Measurements from ENCODE around the gene MPL. TPM values are rescaled to one million over a fixed set of nuclear protein-coding genes. Genes with fewer than 3 reads are reported as not detected.

Gene MPL
- total RNA-seq, 1 experiment from 2014 or later = not detected

DNA sequence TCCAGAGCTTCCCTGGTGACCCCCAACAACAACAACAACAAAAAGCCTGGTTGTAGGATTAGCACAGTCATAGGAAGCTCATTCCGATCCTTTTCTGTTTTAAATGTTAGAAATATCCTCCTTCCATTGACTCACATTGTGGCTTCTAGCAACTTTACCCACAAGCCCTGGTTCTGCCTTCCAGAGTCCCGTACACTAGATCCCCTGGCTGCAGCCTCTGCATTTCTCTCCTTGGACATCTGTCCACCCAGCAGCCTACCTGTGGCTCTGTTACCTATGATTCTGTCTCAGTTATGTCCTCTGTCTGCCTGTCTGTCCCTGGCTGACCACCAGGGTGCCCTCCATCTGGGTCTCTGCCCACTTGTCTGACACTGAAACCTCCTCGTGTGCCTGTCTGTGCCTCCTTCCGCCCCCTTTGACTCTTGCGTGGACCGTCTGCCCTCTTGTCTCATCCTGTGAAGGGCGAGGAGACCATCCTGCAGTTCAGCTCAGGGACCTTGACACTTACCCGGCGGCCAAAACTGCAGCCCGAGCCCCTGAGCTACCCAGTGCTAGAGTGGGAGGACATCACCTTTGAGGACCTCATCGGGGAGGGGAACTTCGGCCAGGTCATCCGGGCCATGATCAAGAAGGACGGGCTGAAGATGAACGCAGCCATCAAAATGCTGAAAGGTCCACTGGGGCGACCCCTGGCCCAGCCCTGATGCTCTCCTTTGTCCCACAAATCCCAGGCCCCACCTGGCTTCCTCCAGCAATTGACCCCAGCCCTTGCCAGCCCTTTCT lies 20.7 kb upstream of the MPL start:
- ChIA-PET POLR2A (ENCODE audit: low non-redundant PET) (no interaction called here), CTCF (no interaction called here)
- DNase-seq (ENCODE audit: low spot score) = no peak
- Histone ChIP-seq H3K36me3 (ENCODE audit: insufficient read depth, low read length, poor library complexity, severe bottlenecking) (no peaks in the 10 kb centered on the region), H3K9me3 (ENCODE audit: low read depth, low read length, poor library complexity, severe bottlenecking) (no peaks in the 10 kb centered on the region), H3K27ac (ENCODE audit: low read depth, low read length, poor library complexity, severe bottlenecking) (no peak overlapping the region), H3K4me3 (ENCODE audit: low read depth, low read length, poor library complexity, severe bottlenecking) (no peak overlapping the region), H3K4me1 (ENCODE audit: insufficient read depth, low read length, poor library complexity, severe bottlenecking) (no peaks in the 10 kb centered on the region), H3K27me3 (replicated peaks; ENCODE audit: insufficient read depth, low read depth, low read length, poor library complexity) (no peaks in the 10 kb centered on the region)
- BruUV-seq (replicated peaks) = no TSS peak
- intact Hi-C loops (cut with micrococcal nuclease; ENCODE audit: unreplicated experiment) = no loop called here
- TF ChIP-seq EZH2 (IDR thresholded peaks at IDR 0.05; ENCODE audit: borderline replicate concordance, low read depth, low read length, poor library complexity, severe bottlenecking) = no peak
- TF ChIP-seq, protein P1, sequence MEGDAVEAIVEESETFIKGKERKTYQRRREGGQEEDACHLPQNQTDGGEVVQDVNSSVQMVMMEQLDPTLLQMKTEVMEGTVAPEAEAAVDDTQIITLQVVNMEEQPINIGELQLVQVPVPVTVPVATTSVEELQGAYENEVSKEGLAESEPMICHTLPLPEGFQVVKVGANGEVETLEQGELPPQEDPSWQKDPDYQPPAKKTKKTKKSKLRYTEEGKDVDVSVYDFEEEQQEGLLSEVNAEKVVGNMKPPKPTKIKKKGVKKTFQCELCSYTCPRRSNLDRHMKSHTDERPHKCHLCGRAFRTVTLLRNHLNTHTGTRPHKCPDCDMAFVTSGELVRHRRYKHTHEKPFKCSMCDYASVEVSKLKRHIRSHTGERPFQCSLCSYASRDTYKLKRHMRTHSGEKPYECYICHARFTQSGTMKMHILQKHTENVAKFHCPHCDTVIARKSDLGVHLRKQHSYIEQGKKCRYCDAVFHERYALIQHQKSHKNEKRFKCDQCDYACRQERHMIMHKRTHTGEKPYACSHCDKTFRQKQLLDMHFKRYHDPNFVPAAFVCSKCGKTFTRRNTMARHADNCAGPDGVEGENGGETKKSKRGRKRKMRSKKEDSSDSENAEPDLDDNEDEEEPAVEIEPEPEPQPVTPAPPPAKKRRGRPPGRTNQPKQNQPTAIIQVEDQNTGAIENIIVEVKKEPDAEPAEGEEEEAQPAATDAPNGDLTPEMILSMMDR (conservative IDR thresholded peaks at IDR 0.05; ENCODE audit: low read depth, low read length) = no peak

GRCh38 chr1:43317817-43318471 lies 19.7 kb upstream of the MPL start:
- BruUV-seq (replicated peaks) = no TSS peak
- intact Hi-C loops (cut with micrococcal nuclease; ENCODE audit: unreplicated experiment) = no loop called here
- DNase-seq (ENCODE audit: low spot score) = no peak
- H3K36me3 ChIP-seq (ENCODE audit: insufficient read depth, low read length, poor library complexity, severe bottlenecking) = no peaks in the 10 kb centered on the region
- no peaks in the 10 kb centered on the region for H3K9me3 ChIP-seq (ENCODE audit: low read depth, low read length, poor library complexity, severe bottlenecking)
- no peak overlapping the region for H3K4me3 ChIP-seq (ENCODE audit: low read depth, low read length, poor library complexity, severe bottlenecking)
- no peaks in the 10 kb centered on the region for H3K27me3 ChIP-seq (replicated peaks; ENCODE audit: insufficient read depth, low read depth, low read length, poor library complexity)
- no peak for TF ChIP-seq EZH2 (IDR thresholded peaks at IDR 0.05; ENCODE audit: borderline replicate concordance, low read depth, low read length, poor library complexity, severe bottlenecking)
- TF ChIP-seq, protein P1 (conservative IDR thresholded peaks at IDR 0.05; ENCODE audit: low read depth, low read length) = no peak
- POLR2A ChIA-PET (ENCODE audit: low non-redundant PET) = no interaction called here
- CTCF ChIA-PET = no interaction called here
- no peaks in the 10 kb centered on the region for H3K4me1 ChIP-seq (ENCODE audit: insufficient read depth, low read length, poor library complexity, severe bottlenecking)
- H3K27ac ChIP-seq (ENCODE audit: low read depth, low read length, poor library complexity, severe bottlenecking) = no peak overlapping the region

DNA sequence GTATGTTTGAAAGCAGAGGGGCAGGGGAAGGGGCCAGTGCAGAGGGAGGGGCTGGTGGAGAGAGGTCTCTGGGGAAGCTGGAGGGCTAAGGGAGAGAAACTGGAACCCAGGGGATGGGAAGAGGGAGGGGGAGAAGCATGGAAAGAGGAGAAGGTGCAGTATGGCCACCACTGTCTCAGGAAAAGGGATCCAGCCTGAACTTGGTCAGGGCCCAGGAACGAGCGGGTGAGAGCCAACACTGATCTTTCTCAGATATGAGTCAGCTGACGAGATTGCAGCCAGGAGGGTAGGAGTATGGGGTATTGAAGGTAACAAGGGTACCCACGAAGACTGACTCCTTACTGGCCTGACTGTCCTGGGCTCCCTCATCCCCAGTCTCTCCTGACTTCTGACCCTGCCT lies 18.8 kb upstream of the MPL start:
- H3K9me3 ChIP-seq (ENCODE audit: low read depth, low read length, poor library complexity, severe bottlenecking) = no peaks in the 10 kb centered on the region
- ChIA-PET POLR2A (ENCODE audit: low non-redundant PET) (no interaction called here), CTCF (no interaction called here)
- BruUV-seq (replicated peaks) = no TSS peak
- H3K27me3 ChIP-seq (replicated peaks; ENCODE audit: insufficient read depth, low read depth, low read length, poor library complexity) = no peaks in the 10 kb centered on the region
- no peak overlapping the region for H3K4me3 ChIP-seq (ENCODE audit: low read depth, low read length, poor library complexity, severe bottlenecking)
- H3K36me3 ChIP-seq (ENCODE audit: insufficient read depth, low read length, poor library complexity, severe bottlenecking) = no peaks in the 10 kb centered on the region
- H3K4me1 ChIP-seq (ENCODE audit: insufficient read depth, low read length, poor library complexity, severe bottlenecking) = no peaks in the 10 kb centered on the region
- intact Hi-C loops (cut with micrococcal nuclease; ENCODE audit: unreplicated experiment) = no loop called here
- no peak for TF ChIP-seq EZH2 (IDR thresholded peaks at IDR 0.05; ENCODE audit: borderline replicate concordance, low read depth, low read length, poor library complexity, severe bottlenecking)
- TF ChIP-seq, protein P1 (conservative IDR thresholded peaks at IDR 0.05; ENCODE audit: low read depth, low read length) = no peak
- H3K27ac ChIP-seq (ENCODE audit: low read depth, low read length, poor library complexity, severe bottlenecking) = no peak overlapping the region
- no peak for DNase-seq (ENCODE audit: low spot score)

Measured in A673 (cell line).